Measurements from ENCODE around the gene CACNA1A. TPM values are rescaled to one million over a fixed set of nuclear protein-coding genes. Genes with fewer than 3 reads are reported as not detected.
A peak's percentile ranks its signal among the peaks of the same experiment; 100 is the strongest.

Gene CACNA1A
- total and polyA plus RNA-seq, 2 of the 13 experiments (the other 11 are each of a cell fraction or from before 2014, with no cell fraction given) = not detected

- TF ChIP-seq CREM (IDR thresholded peaks at IDR 0.05) (peak; percentile 64), CREM (CRISPR knock-in tag; IDR thresholded peaks at IDR 0.05) (no peak), ZFP90 (CRISPR knock-in tag; IDR thresholded peaks at IDR 0.05; ENCODE audit: borderline replicate concordance) (peak; percentile 32; the same call in 1 of the 2 replicates), ZNF329 (CRISPR knock-in tag; IDR thresholded peaks at IDR 0.05; ENCODE audit: low read depth) (0 out of 2 replicates have a peak, but pooled peaks have one; percentile 32), ZFP36L1 (CRISPR knock-in tag; IDR thresholded peaks at IDR 0.05) (no peak; the same call in 1 of the 2 replicates), ZNF207 (IDR thresholded peaks at IDR 0.05; ENCODE audit: borderline replicate concordance) (no peak), ZNF354B (CRISPR knock-in tag; IDR thresholded peaks at IDR 0.05) (no peak), HMGXB4 (CRISPR knock-in tag; IDR thresholded peaks at IDR 0.05; ENCODE audit: borderline replicate concordance in 1 of 2, low read depth in 1 of 2) (peak; percentile 37 to 86; a peak in 3 of 4 replicates), DRAP1 (CRISPR knock-in tag; IDR thresholded peaks at IDR 0.05) (peak; percentile 93), ZBTB21 (CRISPR knock-in tag; IDR thresholded peaks at IDR 0.05) (peak; percentile 69; the same call in 1 of the 2 replicates), ZNF557 (CRISPR knock-in tag; IDR thresholded peaks at IDR 0.05) (no peak), ETV6 (CRISPR knock-in tag; conservative IDR thresholded peaks at IDR 0.05) (no peak; the same call in 1 of the 2 replicates), PBX2 (CRISPR knock-in tag; IDR thresholded peaks at IDR 0.05) (peak; percentile 74), MZF1 (CRISPR knock-in tag; IDR thresholded peaks at IDR 0.05; ENCODE audit: borderline replicate concordance) (no peak; the same call in 1 of the 2 replicates), E2F1 (CRISPR knock-in tag; IDR thresholded peaks at IDR 0.05) (peak; percentile 46; the same call in 1 of the 2 replicates), NFATC3 (CRISPR knock-in tag; IDR thresholded peaks at IDR 0.05) (no peak), NFYC (CRISPR knock-in tag; IDR thresholded peaks at IDR 0.05) (peak; percentile 59), ZNF256 (CRISPR knock-in tag; conservative IDR thresholded peaks at IDR 0.05) (no peak), ZBTB37 (CRISPR knock-in tag; IDR thresholded peaks at IDR 0.05) (no peak), ZNF234 (CRISPR knock-in tag; conservative IDR thresholded peaks at IDR 0.05) (no peak), EEA1 (CRISPR knock-in tag; IDR thresholded peaks at IDR 0.05; ENCODE audit: borderline replicate concordance) (no peak), ZNF891 (CRISPR knock-in tag; IDR thresholded peaks at IDR 0.05) (0 out of 2 replicates have a peak, but pooled peaks have one; percentile 35), FOXJ3 (CRISPR knock-in tag; IDR thresholded peaks at IDR 0.05; ENCODE audit: borderline replicate concordance) (no peak; the same call in 1 of the 2 replicates), EED (CRISPR knock-in tag; IDR thresholded peaks at IDR 0.05) (no peak)
Observed at GRCh38 chr19:13162724-13163608, 343.3 kb downstream of the CACNA1A start (continued).

Measured in HepG2 (cell line).